ENCODE measurements around the gene AFAP1L2.

AFAP1L2 gene

GRCh38 chr10:114295393-114295792, 108.9 kb downstream of the AFAP1L2 start:
- DNase-seq (ENCODE audit: low read depth in 2 of 3, low spot score in 1 of 3) = no peak

DNA sequence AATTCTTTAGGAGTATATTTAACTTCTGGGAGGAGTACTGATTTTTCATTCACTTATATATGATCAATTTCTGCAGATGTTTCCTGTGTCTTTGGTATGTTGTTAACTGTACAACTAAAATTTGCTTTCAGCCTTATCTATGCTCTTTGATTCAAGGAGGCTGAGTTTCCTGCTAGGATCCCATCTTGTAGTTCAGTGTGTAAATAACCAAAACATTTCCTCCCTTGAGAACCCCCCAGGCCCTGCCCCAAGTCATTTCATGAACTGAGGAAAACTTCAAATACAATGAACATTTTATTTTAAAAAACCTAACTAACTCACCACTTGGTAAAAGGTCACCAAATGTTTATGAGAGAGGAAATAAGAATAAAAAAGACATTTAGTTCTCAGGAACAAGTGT, 109.8 kb downstream of the AFAP1L2 start:
- DNase-seq (ENCODE audit: low read depth in 2 of 3, low spot score in 1 of 3) = no peak

- no peak for DNase-seq (ENCODE audit: low read depth in 2 of 3, low spot score in 1 of 3)
Measured at GRCh38 chr10:114293075-114293474, 111.2 kb downstream of the AFAP1L2 start.

- DNase-seq (ENCODE audit: low read depth in 2 of 3, low spot score in 1 of 3) = no peak
Measured at GRCh38 chr10:114291516-114291915, 112.8 kb downstream of the AFAP1L2 start.

- DNase-seq (ENCODE audit: low read depth in 2 of 3, low spot score in 1 of 3) = no peak
Measured at GRCh38 chr10:114291076-114291475, 113.2 kb downstream of the AFAP1L2 start.

DNA sequence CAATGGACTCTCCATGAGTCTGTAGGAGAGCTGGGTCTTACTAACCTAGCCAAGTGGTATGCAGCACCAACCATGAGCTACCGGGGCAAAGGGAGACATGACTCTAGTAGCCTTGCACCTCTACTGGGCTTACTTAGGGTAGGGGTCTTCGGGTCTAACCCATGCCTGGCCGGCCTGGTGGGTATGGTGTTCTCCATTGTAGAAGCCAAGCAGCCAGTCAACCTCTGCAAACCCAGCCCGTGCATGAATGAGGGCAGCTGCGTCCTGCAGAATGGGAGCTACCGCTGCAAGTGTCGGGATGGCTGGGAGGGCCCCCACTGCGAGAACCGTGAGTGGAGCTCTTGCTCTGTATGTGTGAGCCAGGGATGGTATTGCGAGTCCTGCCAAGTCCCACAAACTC, 114.3 kb downstream of the AFAP1L2 start:
- no peak for DNase-seq (ENCODE audit: low read depth in 2 of 3, low spot score in 1 of 3)

DNA sequence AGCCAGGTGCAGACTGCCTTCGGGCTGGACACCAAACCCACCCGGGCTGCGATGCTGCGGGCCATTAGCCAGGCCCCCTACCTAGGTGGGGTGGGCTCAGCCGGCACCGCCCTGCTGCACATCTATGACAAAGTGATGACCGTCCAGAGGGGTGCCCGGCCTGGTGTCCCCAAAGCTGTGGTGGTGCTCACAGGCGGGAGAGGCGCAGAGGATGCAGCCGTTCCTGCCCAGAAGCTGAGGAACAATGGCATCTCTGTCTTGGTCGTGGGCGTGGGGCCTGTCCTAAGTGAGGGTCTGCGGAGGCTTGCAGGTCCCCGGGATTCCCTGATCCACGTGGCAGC, 115.2 kb downstream of the AFAP1L2 start:
- DNase-seq (ENCODE audit: low read depth in 2 of 3, low spot score in 1 of 3) = no peak

DNA sequence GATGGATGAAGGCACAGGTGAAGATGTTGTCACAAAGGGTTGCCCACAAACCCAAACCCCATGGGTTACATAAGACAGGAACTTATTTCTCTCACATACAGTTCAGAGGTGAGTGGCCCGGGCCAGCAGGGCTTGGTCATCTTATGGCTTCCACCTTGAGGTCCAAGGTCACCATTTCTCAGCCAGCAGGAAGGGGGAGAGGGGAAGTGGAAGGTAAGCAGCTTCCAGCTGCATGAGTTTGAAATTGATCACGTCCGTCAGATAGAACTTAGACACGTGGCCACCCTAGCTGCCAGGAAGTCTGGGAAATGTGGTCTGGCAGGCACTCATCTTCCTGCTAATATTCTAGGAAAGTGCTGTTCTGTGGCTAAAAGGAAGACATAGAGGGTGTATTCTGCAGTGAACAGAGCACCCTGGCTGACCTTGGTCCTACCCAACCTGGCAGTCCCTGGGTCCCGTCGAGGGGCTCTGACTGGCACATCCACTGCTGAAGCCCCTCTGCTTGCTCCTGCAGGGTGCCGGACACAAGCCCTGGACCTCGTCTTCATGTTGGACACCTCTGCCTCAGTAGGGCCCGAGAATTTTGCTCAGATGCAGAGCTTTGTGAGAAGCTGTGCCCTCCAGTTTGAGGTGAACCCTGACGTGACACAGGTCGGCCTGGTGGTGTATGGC, 115.7 kb downstream of the AFAP1L2 start:
- no peak for DNase-seq (ENCODE audit: low read depth in 2 of 3, low spot score in 1 of 3)

GRCh38 chr10:114286921-114287320, 117.4 kb downstream of the AFAP1L2 start:
- no peak for DNase-seq (ENCODE audit: low read depth in 2 of 3, low spot score in 1 of 3)

DNA sequence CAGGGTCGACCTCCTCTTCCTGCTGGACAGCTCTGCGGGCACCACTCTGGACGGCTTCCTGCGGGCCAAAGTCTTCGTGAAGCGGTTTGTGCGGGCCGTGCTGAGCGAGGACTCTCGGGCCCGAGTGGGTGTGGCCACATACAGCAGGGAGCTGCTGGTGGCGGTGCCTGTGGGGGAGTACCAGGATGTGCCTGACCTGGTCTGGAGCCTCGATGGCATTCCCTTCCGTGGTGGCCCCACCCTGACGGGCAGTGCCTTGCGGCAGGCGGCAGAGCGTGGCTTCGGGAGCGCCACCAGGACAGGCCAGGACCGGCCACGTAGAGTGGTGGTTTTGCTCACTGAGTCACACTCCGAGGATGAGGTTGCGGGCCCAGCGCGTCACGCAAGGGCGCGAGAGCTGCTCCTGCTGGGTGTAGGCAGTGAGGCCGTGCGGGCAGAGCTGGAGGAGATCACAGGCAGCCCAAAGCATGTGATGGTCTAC, 118.3 kb downstream of the AFAP1L2 start:
- DNase-seq (ENCODE audit: low read depth in 2 of 3, low spot score in 1 of 3) = no peak

DNA sequence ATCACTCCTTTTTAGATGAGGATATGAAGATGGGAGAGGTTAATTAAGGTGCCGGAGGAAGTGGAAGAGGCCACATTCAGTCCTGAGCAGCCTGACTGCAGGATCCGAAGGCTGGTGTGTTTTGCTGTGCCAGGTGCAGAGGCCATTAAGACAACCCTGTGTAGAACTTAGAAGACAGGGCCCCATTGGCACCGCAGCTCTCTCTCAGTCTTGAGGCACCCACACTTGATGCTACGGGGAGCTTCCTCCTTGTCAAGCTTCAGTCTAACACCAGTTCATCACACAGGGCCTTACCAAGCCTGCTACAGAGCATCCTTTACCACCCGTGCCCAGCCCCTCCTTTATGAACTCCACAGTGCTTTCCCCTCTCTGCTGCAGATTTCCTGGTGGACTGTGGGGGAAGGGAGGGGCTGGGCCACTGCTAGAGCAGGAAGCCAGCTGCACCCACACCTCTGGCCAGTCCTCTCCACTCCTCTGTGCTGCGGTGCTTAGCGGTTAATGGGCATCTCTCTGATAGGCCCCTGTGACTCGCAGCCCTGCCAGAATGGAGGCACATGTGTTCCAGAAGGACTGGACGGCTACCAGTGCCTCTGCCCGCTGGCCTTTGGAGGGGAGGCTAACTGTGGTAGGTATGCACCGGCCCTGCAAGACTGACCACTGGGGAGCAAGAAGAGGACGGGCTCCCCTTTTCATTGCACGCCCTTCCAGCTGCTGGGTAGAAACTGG, 119.8 kb downstream of the AFAP1L2 start:
- DNase-seq (ENCODE audit: low read depth in 2 of 3, low spot score in 1 of 3) = no peak

- no peak for DNase-seq (ENCODE audit: low read depth in 2 of 3, low spot score in 1 of 3)
Measured at GRCh38 chr10:114283535-114284234, 120.6 kb downstream of the AFAP1L2 start.

DNA sequence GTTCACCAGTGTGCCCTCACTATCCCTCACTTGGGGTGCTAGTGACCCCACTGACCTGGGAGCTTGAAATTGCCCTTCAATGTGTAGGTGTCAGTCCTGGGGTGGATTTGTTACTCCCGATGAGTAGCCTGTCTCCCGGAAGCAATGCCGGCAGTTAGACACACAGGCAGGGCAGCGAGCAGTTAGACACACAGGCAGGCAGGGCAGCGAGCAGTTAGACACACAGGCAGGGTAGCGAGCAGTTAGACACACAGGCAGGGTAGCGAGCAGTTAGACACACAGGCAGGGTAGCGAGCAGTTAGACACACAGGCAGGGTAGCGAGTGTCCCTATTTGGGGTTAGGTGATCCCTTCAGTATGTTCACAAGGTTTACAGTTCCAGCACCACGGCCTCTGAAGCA, 121.2 kb downstream of the AFAP1L2 start:
- no peak for DNase-seq (ENCODE audit: low read depth in 2 of 3, low spot score in 1 of 3)

DNA sequence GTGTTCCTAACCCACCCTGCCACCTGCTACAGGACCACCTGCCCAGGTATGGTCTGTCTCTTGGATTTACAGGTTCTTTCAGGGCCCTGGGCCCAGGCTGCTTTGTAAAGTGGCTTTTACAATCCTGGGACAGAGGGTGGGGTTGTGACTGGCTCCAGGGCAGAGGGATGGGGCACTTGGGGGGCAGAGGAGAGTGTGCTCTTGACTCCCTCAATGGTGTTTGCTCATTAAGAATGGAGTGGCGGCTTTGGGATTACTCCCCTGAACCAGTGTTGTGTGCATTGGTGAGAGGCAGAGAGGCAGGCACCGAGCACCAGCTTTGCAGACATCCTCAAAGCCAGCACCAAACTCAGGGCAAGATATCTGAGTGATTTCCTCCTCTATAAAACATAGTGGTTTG, 121.8 kb downstream of the AFAP1L2 start:
- DNase-seq (ENCODE audit: low read depth in 2 of 3, low spot score in 1 of 3) = no peak

- no peak for DNase-seq (ENCODE audit: low read depth in 2 of 3, low spot score in 1 of 3)
Measured at GRCh38 chr10:114281461-114281860, 122.8 kb downstream of the AFAP1L2 start.

DNA sequence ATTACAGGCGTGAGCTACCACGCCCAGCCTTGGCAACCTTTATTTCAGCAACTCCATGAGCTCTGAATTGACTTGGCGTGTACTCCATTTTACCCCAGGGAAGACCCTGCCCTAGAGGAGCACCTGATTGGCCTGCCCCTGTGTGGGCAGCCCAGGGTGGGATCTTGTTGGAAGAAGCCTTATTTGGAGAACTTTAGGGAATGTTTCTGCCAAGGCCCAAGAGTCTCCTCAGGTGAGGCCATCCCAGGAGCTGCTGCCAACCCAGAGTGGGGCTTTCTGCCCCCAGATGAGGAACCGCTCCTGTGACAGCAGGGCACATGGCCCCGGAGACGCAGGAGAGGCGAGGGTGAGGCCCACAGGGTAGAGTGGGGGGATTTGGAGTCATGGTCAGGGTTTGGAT, 123.3 kb downstream of the AFAP1L2 start:
- DNase-seq (ENCODE audit: low read depth in 2 of 3, low spot score in 1 of 3) = no peak

- no peak for DNase-seq (ENCODE audit: low read depth in 2 of 3, low spot score in 1 of 3)
Measured at GRCh38 chr10:114279901-114280644, 124.2 kb downstream of the AFAP1L2 start.

- no peak for DNase-seq (ENCODE audit: low read depth in 2 of 3, low spot score in 1 of 3)
Measured at GRCh38 chr10:114279289-114279688, 125.0 kb downstream of the AFAP1L2 start.

DNA sequence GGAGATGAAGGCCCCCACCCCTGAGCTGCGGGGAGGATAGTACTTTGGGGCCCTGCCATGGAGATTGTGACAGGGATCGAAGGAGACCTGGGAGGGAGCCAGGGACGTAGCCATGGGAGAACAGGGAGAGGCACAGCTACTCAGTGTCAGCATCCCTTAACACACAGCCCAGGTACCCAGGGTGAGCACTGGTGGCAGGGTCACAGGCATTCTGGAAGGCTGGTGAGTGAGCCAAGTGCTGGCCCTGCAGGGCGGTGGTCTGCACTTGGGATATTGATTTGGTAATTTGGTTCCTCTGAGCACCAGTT, 125.5 kb downstream of the AFAP1L2 start:
- no peak for DNase-seq (ENCODE audit: low read depth in 2 of 3, low spot score in 1 of 3)

DNA sequence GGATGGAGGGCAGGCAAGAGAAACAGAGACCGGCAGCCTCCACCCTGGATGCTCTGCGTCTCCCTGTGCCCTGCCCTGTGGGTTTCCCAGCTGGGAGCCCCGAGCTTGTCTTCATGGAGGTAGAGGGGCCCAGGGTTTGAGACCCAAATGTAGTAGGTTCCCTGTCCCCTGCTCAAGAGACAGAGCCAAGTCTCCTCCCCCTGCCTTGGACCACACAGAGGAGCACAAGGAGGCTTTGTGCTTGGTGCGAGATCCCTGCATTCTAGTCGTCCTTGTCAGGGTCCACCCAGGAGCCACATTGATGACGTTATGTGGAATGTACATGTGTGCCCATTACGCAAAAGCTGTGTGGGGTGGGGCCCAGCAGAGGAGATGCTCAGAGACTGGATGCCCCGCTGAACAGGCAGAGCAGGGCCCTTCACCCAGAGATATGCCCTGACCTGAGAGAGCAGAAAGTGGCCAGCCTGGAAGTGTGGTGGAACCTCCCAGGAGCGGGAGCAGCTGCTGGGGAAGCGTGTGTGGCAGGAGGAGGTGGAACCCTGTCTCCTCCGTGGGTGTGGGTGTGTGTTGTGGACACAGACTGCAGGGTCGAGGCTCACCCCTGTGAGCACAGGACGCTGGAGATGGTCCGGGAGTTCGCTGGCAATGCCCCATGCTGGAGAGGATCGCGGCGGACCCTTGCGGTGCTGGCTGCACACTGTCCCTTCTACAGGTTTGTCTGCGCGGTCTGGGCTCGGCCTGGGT, 126.0 kb downstream of the AFAP1L2 start:
- DNase-seq (ENCODE audit: low read depth in 2 of 3, low spot score in 1 of 3) = no peak

- DNase-seq (ENCODE audit: low read depth in 2 of 3, low spot score in 1 of 3) = no peak
Measured at GRCh38 chr10:114276671-114277070, 127.6 kb downstream of the AFAP1L2 start.

Data from stimulated activated CD4-positive, alpha-beta T cell treated with anti-CD3 and anti-CD28 coated beads, Interleukin-12 subunit alpha, Interleukin-12 subunit beta, amount 100 ng/mL, for 48 hours (primary cell).